WI38 (cell line): ENCODE results near the gene XDH.

Experiments
- H3K4me3 ChIP-seq: 2 replicates; pipeline ENCODE4 v1.5.1; 2011; ENCODE audit warnings: low read depth, mild to moderate bottlenecking, control low read depth, low read length
- TF ChIP-seq, protein P1 (sequence below): IDR thresholded peaks from 2 replicates; pipeline ENCODE4 v1.5.1; 2012; ENCODE audit warnings: low read depth, mild to moderate bottlenecking, control low read depth, low read length

The XDH gene

DNA sequence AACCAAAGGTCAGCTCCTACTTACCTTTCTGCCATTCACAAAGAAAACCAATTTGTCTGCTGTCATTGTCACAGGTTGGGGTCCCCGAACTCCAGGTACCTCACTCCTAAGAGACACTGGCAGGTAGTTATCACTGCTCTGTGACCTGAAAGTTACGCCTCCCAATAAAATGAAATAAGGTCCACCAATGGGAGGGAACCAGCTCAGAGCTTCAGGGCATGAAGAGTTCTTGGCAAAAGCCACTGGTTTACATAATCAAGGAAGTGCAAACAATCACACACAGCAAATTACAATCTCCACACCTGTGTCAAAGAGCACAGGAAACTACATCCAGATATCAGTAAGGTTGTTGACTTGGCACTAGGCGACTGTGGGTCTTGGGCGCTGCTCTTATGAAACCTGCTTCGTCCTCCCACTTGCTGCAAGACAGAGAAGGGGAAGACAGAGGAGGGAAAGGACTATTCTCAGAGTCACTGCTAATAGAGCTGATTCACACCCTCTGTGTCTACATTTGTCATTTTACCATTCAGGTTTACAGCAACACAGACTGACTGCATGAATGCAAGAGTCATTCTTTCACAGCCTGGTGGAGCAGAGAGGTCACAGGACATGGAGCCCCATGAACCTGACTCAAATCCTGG lies at the start of gene XDH:
XDH (minus strand) TSS at position 142 of the 641 bp plus-strand sequence; CDS start at position 66, 76 bp downstream.
- H3K4me3 ChIP-seq = no peak within 1 kb of the TSS
- TF ChIP-seq, protein P1, sequence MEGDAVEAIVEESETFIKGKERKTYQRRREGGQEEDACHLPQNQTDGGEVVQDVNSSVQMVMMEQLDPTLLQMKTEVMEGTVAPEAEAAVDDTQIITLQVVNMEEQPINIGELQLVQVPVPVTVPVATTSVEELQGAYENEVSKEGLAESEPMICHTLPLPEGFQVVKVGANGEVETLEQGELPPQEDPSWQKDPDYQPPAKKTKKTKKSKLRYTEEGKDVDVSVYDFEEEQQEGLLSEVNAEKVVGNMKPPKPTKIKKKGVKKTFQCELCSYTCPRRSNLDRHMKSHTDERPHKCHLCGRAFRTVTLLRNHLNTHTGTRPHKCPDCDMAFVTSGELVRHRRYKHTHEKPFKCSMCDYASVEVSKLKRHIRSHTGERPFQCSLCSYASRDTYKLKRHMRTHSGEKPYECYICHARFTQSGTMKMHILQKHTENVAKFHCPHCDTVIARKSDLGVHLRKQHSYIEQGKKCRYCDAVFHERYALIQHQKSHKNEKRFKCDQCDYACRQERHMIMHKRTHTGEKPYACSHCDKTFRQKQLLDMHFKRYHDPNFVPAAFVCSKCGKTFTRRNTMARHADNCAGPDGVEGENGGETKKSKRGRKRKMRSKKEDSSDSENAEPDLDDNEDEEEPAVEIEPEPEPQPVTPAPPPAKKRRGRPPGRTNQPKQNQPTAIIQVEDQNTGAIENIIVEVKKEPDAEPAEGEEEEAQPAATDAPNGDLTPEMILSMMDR = no peak

DNA sequence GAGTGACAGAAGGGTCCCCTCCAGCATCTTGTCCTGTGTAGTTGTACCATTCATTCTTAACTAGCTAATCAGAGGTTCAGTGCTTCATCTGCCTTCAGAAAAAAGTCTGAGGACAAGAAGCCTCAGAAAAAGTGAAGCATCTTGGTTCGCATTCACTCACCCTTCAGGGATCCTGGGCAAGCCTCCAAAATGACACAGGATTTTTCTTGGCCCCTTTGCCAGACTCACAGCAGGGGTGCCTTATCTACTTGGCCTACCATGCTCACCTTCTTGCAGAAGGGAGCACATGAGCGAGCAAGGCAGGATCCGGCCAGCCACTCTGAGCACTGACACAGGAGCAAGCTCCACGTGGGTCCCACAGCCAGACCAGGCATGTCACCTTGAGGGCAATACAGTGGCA lies 43.1 kb upstream of the XDH start:
- H3K4me3 ChIP-seq = no peak overlapping the region
- TF ChIP-seq, protein P1 = no peak

DNA sequence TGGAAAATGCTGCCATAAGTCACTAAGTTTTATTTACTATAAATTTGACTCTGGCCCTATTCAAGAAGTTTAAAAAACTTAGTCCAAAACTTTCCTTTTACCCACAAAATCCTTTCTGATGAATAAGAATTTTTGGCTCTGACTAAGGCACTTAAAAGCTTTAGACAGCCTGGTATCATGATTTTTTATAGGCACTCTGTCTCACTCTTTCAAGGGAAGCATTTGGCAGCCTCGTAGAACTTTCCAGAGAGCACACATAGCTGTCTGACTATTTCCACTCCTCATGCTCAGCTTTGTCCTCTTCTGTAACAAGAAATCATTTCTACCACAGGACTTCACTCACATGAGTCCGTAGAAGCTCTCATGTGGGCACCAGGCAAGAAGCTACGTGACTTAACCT lies 32.3 kb upstream of the XDH start:
- TF ChIP-seq, protein P1 = no peak
- H3K4me3 ChIP-seq = no peak overlapping the region

DNA sequence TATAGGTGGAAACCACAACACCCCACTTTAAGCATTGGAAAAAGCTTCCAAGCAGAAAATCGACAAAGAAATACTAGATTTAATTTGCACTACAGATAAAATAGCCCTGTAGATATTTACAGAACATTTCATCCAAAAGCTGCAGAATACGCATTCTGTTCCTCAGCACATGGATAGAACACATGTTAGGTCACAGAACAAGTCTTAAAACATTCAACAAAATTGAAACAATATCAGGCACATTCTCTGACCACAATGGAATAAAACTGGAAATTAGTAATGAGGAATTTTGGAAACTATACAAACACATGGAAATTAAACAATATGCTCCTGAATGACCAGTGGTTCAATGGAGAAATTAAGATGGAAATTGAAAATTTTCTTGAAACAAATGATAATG lies 27.8 kb upstream of the XDH start:
- TF ChIP-seq, protein P1 = no peak
- H3K4me3 ChIP-seq = no peak overlapping the region

DNA sequence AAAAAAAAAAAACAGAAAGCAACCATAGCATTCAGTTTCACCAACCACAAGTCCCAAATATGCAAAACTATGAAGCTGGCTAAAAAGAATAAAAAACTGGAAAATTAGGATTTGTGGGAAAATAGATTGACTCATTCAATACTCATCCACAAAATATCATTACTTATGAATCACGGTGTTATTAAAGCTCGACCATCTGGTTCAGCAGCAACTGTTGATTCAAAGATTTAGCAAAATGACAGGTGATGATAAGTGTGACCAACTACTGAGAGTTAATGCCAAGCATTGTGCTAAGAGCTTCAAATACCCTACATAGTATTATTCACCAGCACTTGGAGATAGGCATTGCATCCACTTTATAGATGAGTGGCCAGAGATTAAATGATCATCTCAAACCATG lies 26.2 kb upstream of the XDH start:
- H3K4me3 ChIP-seq = no peak overlapping the region
- TF ChIP-seq, protein P1 = no peak

DNA sequence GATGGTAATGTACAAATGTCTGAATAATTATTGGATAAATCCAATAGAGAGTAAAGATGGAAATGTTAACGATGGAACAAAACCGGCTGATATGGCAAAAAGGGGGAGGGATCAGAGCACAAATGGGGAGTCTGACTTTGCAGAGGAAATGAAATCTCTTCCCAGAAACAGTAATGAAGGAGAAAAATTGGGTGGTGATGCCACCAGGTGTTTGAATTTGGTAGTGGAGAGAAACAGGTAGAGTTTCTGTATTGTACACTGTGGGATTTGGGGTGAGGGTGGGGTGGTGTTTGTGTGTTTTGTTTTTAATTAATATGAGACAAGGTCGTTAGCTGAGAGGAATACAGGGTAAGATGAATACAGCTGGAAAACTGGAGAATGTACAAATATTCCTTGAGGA lies 20.4 kb upstream of the XDH start:
- H3K4me3 ChIP-seq = no peak overlapping the region
- TF ChIP-seq, protein P1 = no peak

DNA sequence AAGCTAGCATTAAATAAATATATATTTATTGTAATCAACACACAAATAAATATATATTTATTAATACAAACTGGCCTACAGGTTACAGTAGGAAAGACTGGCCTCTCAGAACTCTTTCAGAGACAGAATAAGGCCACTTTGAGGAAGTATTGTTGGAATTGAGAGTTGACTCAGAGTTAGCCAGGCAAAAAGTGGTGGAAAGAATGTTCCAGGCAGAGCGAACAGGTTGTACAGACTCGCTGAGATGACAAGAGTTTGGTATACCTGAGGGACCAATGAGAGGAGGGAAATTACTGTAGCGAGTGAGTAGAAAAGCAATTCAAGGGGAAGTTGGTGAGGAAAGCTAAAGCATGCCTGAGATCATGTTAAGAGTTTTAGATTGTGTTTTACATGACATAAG lies 19.0 kb upstream of the XDH start:
- no peak overlapping the region for H3K4me3 ChIP-seq
- TF ChIP-seq, protein P1 = no peak
